ENCODE data around the gene MEA1. TPM values are rescaled to one million over a fixed set of nuclear protein-coding genes. Genes with fewer than 3 reads are reported as not detected.

Gene MEA1
- total RNA-seq, 4 donors from 2014 or later: 25.0 to 33.5 (median 25.9) TPM

DNA sequence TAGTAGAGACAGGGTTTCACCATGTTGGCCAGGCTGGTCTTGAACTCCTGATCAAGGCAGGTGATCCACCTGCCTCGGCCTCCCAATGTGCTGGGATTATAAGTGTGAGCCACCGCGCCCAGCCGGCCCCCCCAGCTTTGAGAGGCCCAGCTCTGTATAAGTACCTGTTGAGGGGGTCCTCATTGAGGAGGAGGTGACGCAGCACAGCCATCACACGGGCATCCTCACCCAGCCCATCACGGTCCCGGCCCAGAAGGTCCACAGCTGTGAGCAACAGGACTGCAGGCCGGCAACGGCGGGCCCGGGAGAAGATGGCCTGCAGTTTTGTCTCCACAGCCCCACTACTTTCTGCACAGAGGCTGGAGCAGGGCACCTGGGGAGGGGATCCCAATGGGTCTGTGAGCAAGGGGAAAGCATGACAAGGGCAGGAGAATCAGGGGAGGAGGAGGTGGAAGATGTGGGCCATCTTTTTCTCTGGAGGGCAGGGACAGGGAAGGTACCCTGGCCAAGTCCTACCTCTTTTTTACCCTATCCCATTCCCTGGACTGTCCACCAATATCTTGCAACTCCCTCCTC lies 45.5 kb downstream of the MEA1 start:
- in situ Hi-C loops (cut with MboI; ENCODE audit: low sequenced_read_pairs in 4 of 4) (no loop called here), intact Hi-C loops (cut with DNase I; ENCODE audit: low total_unique reads) (no loop called here)
- DNase-seq (no peak), ATAC-seq (no peak)
- H3K4me1 ChIP-seq: no peaks in the 10 kb centered on the region
- no peak overlapping the region for H3K27ac ChIP-seq
- peaks cover 0 to 33% of the 10 kb centered on the region in 2 donors for H3K36me3 ChIP-seq
- H3K9me3 ChIP-seq: no peaks in the 10 kb centered on the region
- TF ChIP-seq CTCF (IDR thresholded peaks at IDR 0.05 in 4 of 5, conservative IDR thresholded peaks at IDR 0.05 in 1 of 5): no peak
- no peak for TF ChIP-seq POLR2A (IDR thresholded peaks at IDR 0.05)
- no peak overlapping the region for H3K4me3 ChIP-seq
- no peaks in the 10 kb centered on the region for H3K27me3 ChIP-seq

GRCh38 chr6:42967228-42967627 lies 46.5 kb downstream of the MEA1 start:
- TF ChIP-seq POLR2A (IDR thresholded peaks at IDR 0.05): no peak
- no peak for TF ChIP-seq CTCF (IDR thresholded peaks at IDR 0.05 in 4 of 5, conservative IDR thresholded peaks at IDR 0.05 in 1 of 5)
- no peak overlapping the region for H3K27ac ChIP-seq
- no peaks in the 10 kb centered on the region for H3K27me3 ChIP-seq
- no peaks in the 10 kb centered on the region for H3K4me1 ChIP-seq
- ATAC-seq: no peak
- no peak for DNase-seq
- H3K9me3 ChIP-seq: no peaks in the 10 kb centered on the region
- intact Hi-C loops (cut with DNase I; ENCODE audit: low total_unique reads) (no loop called here), in situ Hi-C loops (cut with MboI; ENCODE audit: low sequenced_read_pairs in 4 of 4) (no loop called here)
- no peak overlapping the region for H3K4me3 ChIP-seq
- peaks cover 0 to 33% of the 10 kb centered on the region in 2 donors for H3K36me3 ChIP-seq

- TF ChIP-seq CTCF (IDR thresholded peaks at IDR 0.05 in 4 of 5, conservative IDR thresholded peaks at IDR 0.05 in 1 of 5): no peak
- no peak for TF ChIP-seq POLR2A (IDR thresholded peaks at IDR 0.05)
- no peak for DNase-seq
- Histone ChIP-seq H3K4me3 (no peak overlapping the region), H3K27ac (no peak overlapping the region), H3K36me3 (peaks cover 0 to 33% of the 10 kb centered on the region in 2 donors), H3K27me3 (no peaks in the 10 kb centered on the region), H3K9me3 (no peaks in the 10 kb centered on the region), H3K4me1 (no peaks in the 10 kb centered on the region)
- in situ Hi-C loops (cut with MboI; ENCODE audit: low sequenced_read_pairs in 4 of 4): no loop called here
- intact Hi-C loops (cut with DNase I; ENCODE audit: low total_unique reads): no loop called here
- ATAC-seq: no peak
Observed at GRCh38 chr6:42966571-42966970, 47.2 kb downstream of the MEA1 start.

- Histone ChIP-seq H3K4me1 (peaks cover 7 to 11% of the 10 kb centered on the region in 2 donors), H3K9me3 (no peaks in the 10 kb centered on the region), H3K4me3 (no peak overlapping the region), H3K27me3 (no peaks in the 10 kb centered on the region), H3K27ac (no peak overlapping the region), H3K36me3 (peaks cover 0 to 33% of the 10 kb centered on the region in 2 donors)
- DNase-seq (no peak), ATAC-seq (no peak)
- in situ Hi-C loops (cut with MboI; ENCODE audit: low sequenced_read_pairs in 4 of 4) (no loop called here), intact Hi-C loops (cut with DNase I; ENCODE audit: low total_unique reads) (no loop called here)
- TF ChIP-seq POLR2A (IDR thresholded peaks at IDR 0.05): no peak
- TF ChIP-seq CTCF (IDR thresholded peaks at IDR 0.05 in 4 of 5, conservative IDR thresholded peaks at IDR 0.05 in 1 of 5): no peak
Observed at GRCh38 chr6:42963855-42964605, 49.7 kb downstream of the MEA1 start.
